Natural killer cell (primary cell): ENCODE data around the gene ARHGAP33. TPM values are rescaled to one million over a fixed set of nuclear protein-coding genes. Genes with fewer than 3 reads are reported as not detected.

Source experiments
- ATAC-seq, 3 donors: fragments of 150-1000 bp in 2 of 3; fragments of 200-7000 bp in 1 of 3; cut with Tn5 transposase; 1 replicate in 1 of 3; 2 replicates in 2 of 3; pipeline ENCODE4 v1.10.0; 2021; ENCODE audit warnings: mild to moderate bottlenecking in 2 of 3, moderate library complexity in 2 of 3
- DNase-seq, 2 donors: peaks; one replicate each; pipeline versions ENCODE4 v3.0.0 to v3.0.0-alpha.2; 2013 to 2021; ENCODE audit warnings: mixed read lengths in 1 of 2
- H3K27ac ChIP-seq: one replicate; pipeline ENCODE4 v1.5.1; 2013; ENCODE audit warnings: mild to moderate bottlenecking, low read length
- H3K27me3 ChIP-seq: one replicate; pipeline ENCODE4 v1.6.1; 2013; ENCODE audit warnings: low read length; ENCODE audit not compliant: control insufficient read depth, insufficient read depth
- H3K36me3 ChIP-seq: one replicate; pipeline ENCODE4 v1.6.1; 2013; ENCODE audit warnings: low read length; ENCODE audit not compliant: control insufficient read depth, insufficient read depth
- H3K4me1 ChIP-seq: one replicate; pipeline ENCODE4 v1.6.1; 2013; ENCODE audit warnings: low read length; ENCODE audit not compliant: control insufficient read depth, insufficient read depth
- H3K4me3 ChIP-seq: one replicate; pipeline ENCODE4 v1.5.1; 2013; ENCODE audit warnings: low read length
- H3K9me3 ChIP-seq: one replicate; pipeline ENCODE4 v1.6.1; 2013; ENCODE audit warnings: low read length; ENCODE audit not compliant: control insufficient read depth, insufficient read depth
- H3K27ac Mint-ChIP-seq, 2 donors: one replicate each; pipeline ENCODE4 v1.8.0; 2022; ENCODE audit warnings: mild to moderate bottlenecking in 2 of 2, mixed read lengths in 2 of 2, moderate library complexity in 1 of 2
- H3K27me3 Mint-ChIP-seq, 2 donors: one replicate each; pipeline ENCODE4 v1.8.0; 2022; ENCODE audit warnings: low read depth in 2 of 2, mixed read lengths in 2 of 2
- H3K36me3 Mint-ChIP-seq: one replicate; pipeline ENCODE4 v1.8.0; 2022; ENCODE audit warnings: mixed read lengths
- H3K4me1 Mint-ChIP-seq, 2 donors: one replicate each; pipeline ENCODE4 v1.8.0; 2022; ENCODE audit warnings: mixed read lengths in 2 of 2
- H3K4me3 Mint-ChIP-seq: one replicate; pipeline ENCODE4 v1.8.0; 2022; ENCODE audit warnings: mild to moderate bottlenecking, moderate library complexity, mixed read lengths
- H3K9me3 Mint-ChIP-seq, 2 donors: one replicate each; pipeline ENCODE4 v1.8.0; 2022; ENCODE audit warnings: mixed read lengths in 2 of 2
- WGBS: methylation state at CpG from one replicate; pipeline ENCODE4 v1.1.7; 2013; ENCODE audit warnings: missing lambda C conversion rate; ENCODE audit not compliant: insufficient coverage; 5-methylcytosine and 5-hydroxymethylcytosine counted together
- intact Hi-C: fragments of 100-400 bp; cut with micrococcal nuclease; formaldehyde crosslinking; loops from one replicate; pipeline ENCODE4 v1.14.2; 2022
- total RNA-seq, 4 donors: library from RNA; stranded (reverse); fragments of 120-200 nt in 1 of 4; gene quantifications; one replicate each; pipeline versions ENCODE4 v1.2.3 to v1.2.4, GENCODE V29; 2013 to 2022
- TF ChIP-seq, protein P1 (sequence below): fragments of 200-600 bp; IDR thresholded peaks from one replicate; pipeline ENCODE4 v1.8.0; 2022; ENCODE audit warnings: antibody characterized with exemption

The ARHGAP33 gene
- total RNA-seq, 3 donors from 2014 or later (not counting 1 experiment from before 2014, with no cell fraction given) = 34.4 to 39.3 (median 37.5) TPM

DNA sequence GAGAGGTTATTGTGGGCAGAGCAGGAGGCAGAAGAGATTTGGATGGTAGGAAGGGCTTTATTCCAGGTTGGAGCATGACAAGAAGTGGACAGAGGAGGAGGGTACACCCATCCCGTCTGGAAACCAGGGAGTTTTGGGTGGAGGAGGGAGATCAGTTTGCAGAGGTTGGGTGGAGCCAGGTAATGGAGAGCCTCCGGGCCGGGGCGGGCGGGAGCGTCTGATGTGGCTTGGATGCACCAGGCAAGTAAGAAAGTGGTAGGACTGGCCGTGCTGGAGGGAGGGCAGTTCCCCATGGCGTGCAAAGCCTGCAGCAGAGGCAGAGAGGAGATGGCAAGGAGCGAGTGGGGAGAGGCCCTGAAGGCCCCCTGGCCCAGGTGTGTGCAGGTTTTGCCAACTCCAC is 44.0 kb upstream of the ARHGAP33 start:
- H3K27ac Mint-ChIP-seq = peak overlapping the region in 1 of 2 donors; percentile 51

DNA sequence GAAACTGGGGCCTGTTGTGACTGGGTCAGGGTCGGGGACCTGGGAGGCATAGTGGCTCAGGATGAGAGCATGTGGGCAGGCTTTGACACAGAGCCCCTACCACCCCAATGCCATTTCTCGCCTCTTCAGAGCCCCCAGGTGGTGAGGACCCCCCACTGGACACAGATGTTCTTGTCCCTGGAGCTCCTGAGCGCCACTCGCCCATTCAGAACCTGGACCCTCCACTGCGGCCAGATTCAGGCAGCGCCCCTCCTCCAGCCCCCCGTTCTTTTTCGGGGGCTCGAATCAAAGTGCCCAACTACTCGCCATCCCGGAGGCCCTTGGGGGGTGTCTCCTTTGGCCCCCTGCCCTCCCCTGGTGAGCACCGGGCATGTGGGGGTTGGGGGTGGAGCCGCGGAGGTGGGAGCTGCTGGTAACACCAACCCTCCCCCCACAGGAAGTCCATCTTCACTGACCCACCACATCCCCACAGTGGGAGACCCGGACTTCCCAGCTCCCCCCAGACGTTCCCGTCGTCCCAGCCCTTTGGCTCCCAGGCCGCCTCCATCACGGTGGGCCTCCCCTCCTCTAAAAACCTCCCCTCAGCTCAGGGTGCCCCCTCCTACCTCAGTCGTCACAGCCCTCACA is 43.5 kb upstream of the ARHGAP33 start:
- H3K9me3 Mint-ChIP-seq = no peaks in the 10 kb centered on the region
- TF ChIP-seq, protein P1, sequence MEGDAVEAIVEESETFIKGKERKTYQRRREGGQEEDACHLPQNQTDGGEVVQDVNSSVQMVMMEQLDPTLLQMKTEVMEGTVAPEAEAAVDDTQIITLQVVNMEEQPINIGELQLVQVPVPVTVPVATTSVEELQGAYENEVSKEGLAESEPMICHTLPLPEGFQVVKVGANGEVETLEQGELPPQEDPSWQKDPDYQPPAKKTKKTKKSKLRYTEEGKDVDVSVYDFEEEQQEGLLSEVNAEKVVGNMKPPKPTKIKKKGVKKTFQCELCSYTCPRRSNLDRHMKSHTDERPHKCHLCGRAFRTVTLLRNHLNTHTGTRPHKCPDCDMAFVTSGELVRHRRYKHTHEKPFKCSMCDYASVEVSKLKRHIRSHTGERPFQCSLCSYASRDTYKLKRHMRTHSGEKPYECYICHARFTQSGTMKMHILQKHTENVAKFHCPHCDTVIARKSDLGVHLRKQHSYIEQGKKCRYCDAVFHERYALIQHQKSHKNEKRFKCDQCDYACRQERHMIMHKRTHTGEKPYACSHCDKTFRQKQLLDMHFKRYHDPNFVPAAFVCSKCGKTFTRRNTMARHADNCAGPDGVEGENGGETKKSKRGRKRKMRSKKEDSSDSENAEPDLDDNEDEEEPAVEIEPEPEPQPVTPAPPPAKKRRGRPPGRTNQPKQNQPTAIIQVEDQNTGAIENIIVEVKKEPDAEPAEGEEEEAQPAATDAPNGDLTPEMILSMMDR = no peak
- H3K27me3 ChIP-seq = no peaks in the 10 kb centered on the region
- H3K36me3 ChIP-seq = peaks cover 82% of the 10 kb centered on the region
- H3K27me3 Mint-ChIP-seq = no peaks in the 10 kb centered on the region
- H3K4me1 ChIP-seq = no peaks in the 10 kb centered on the region
- ATAC-seq (no peak), DNase-seq (no peak)
- no peak overlapping the region for H3K4me3 ChIP-seq
- no peak overlapping the region for H3K27ac ChIP-seq
- no peaks in the 10 kb centered on the region for H3K9me3 ChIP-seq
- H3K36me3 Mint-ChIP-seq = no peaks in the 10 kb centered on the region
- WGBS = 95% methylated on average over 20 of the region's 21 CpGs
- H3K27ac Mint-ChIP-seq = no peak overlapping the region
- intact Hi-C loops = no loop called here
- peaks cover 6 to 22% of the 10 kb centered on the region in 2 donors for H3K4me1 Mint-ChIP-seq
- no peak overlapping the region for H3K4me3 Mint-ChIP-seq

More for the DNA sequence above, 44.0 kb upstream of the ARHGAP33 start:
- H3K27me3 ChIP-seq = no peaks in the 10 kb centered on the region
- no peaks in the 10 kb centered on the region for H3K4me1 ChIP-seq
- H3K36me3 ChIP-seq = peaks cover 81% of the 10 kb centered on the region
- H3K9me3 ChIP-seq = no peaks in the 10 kb centered on the region
- H3K4me1 Mint-ChIP-seq = peaks cover 6 to 19% of the 10 kb centered on the region in 2 donors
- TF ChIP-seq, protein P1 = no peak
- intact Hi-C loops = no loop called here
- no peaks in the 10 kb centered on the region for H3K27me3 Mint-ChIP-seq
- ATAC-seq (no peak), DNase-seq (no peak)
- H3K4me3 Mint-ChIP-seq = no peak overlapping the region
- no peak overlapping the region for H3K4me3 ChIP-seq
- H3K36me3 Mint-ChIP-seq = no peaks in the 10 kb centered on the region
- no peak overlapping the region for H3K27ac ChIP-seq
- no peaks in the 10 kb centered on the region for H3K9me3 Mint-ChIP-seq
- 94% methylated on average over 9 of the region's 9 CpGs for WGBS

DNA sequence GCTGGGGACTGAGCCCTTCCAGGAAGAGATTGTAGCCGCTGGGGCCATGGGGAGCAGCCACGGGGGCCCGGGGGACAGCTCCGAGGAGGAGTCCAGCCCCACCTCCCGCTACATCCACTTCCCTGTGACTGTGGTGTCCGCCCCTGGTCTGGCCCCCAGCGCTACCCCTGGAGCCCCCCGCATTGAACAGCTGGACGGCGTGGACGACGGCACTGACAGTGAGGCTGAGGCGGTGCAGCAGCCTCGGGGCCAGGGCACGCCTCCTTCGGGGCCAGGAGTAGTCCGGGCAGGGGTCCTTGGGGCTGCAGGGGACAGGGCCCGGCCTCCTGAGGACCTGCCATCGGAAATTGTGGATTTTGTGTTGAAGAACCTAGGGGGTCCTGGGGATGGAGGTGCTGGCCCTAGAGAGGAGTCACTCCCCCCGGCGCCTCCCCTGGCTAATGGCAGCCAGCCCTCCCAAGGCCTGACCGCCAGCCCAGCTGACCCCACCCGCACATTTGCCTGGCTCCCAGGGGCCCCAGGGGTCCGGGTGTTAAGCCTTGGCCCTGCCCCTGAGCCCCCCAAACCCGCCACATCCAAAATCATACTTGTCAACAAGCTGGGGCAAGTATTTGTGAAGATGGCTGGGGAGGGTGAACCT is 42.7 kb upstream of the ARHGAP33 start:
- H3K27ac Mint-ChIP-seq = no peak overlapping the region
- no peaks in the 10 kb centered on the region for H3K9me3 Mint-ChIP-seq
- Histone ChIP-seq H3K36me3 (peaks cover 82% of the 10 kb centered on the region), H3K9me3 (no peaks in the 10 kb centered on the region), H3K27me3 (no peaks in the 10 kb centered on the region), H3K4me3 (no peak overlapping the region), H3K27ac (no peak overlapping the region), H3K4me1 (no peaks in the 10 kb centered on the region)
- H3K36me3 Mint-ChIP-seq = no peaks in the 10 kb centered on the region
- intact Hi-C loops = no loop called here
- TF ChIP-seq, protein P1 = no peak
- no peaks in the 10 kb centered on the region for H3K27me3 Mint-ChIP-seq
- no peak overlapping the region for H3K4me3 Mint-ChIP-seq
- ATAC-seq (no peak), DNase-seq (no peak)
- whole genome bisulfite sequencing = 97% methylated on average over 24 of the region's 25 CpGs
- peaks cover 6 to 22% of the 10 kb centered on the region in 2 donors for H3K4me1 Mint-ChIP-seq
